Psoas muscle (tissue), 8 donors: ENCODE results near the gene NAT10. TPM values are rescaled to one million over a fixed set of nuclear protein-coding genes. Genes with fewer than 3 reads are reported as not detected.

Experiments
- ATAC-seq, 4 donors: fragments of 200-7000 bp; cut with Tn5 transposase; one replicate each; pipeline ENCODE4 v1.9.1; 2020; ENCODE audit warnings: moderate library complexity in 3 of 4, mild to moderate bottlenecking in 2 of 4
- DNase-seq, 2 donors: peaks; one replicate each; pipeline ENCODE4 v3.0.0-alpha.2; 2020
- H3K27ac ChIP-seq: fragments of 200-600 bp; one replicate; pipeline ENCODE4 v1.8.0; 2022
- H3K27me3 ChIP-seq, 3 donors: fragments of 200-600 bp in 1 of 3; one replicate each; pipeline versions ENCODE4 v1.6.1 to v1.8.0; 2013 to 2022; ENCODE audit warnings: low read length in 2 of 3, mild to moderate bottlenecking in 2 of 3, moderate library complexity in 1 of 3; ENCODE audit not compliant: insufficient read depth in 3 of 3
- H3K36me3 ChIP-seq, 2 donors: fragments of 200-600 bp in 1 of 2; one replicate each; pipeline versions ENCODE4 v1.6.1 to v1.8.0; 2013 to 2022; ENCODE audit warnings: low read depth in 1 of 2, mild to moderate bottlenecking in 1 of 2, moderate library complexity in 1 of 2; ENCODE audit not compliant: insufficient read depth in 1 of 2
- H3K4me1 ChIP-seq: fragments of 200-600 bp; one replicate; pipeline ENCODE4 v1.8.0; 2022
- H3K4me3 ChIP-seq: fragments of 200-600 bp; one replicate; pipeline ENCODE4 v1.8.0; 2022; ENCODE audit warnings: mild to moderate bottlenecking
- H3K9me3 ChIP-seq: fragments of 200-600 bp; one replicate; pipeline ENCODE4 v1.8.0; 2022
- CTCF ChIP-seq: fragments of 200-600 bp; IDR thresholded peaks from one replicate; pipeline ENCODE4 v1.8.0; 2022; ENCODE audit warnings: antibody characterized with exemption
- WGBS, 3 donors: extraction: QIAGEN DNeasy Blood & Tissue Kit; methylation state at CpG; one replicate each; pipeline versions ENCODE4 v1.1.6 to v1.1.7; 2013; 5-methylcytosine and 5-hydroxymethylcytosine counted together
- intact Hi-C, 2 donors: fragments of 100-400 bp; cut with DNase I; formaldehyde crosslinking; loops; one replicate each; pipeline versions ENCODE4 v1.11.0 to v1.14.2; 2022
- polyA plus RNA-seq, 3 donors: library from polyadenylated mRNA; stranded (reverse); fragments of 200-250 nt; gene quantifications; one replicate each; pipeline ENCODE4 v1.2.3, GENCODE V29; 2013
- total RNA-seq, 4 donors: library from RNA; stranded (reverse); fragmentation: NEBNext Ultra II Directional in 2 of 4; extraction: Animal tissue kit (Norgen Biotek cat#: 25700) in 2 of 4; gene quantifications; one replicate each; pipeline versions ENCODE4 v1.2.1 to v1.2.4, GENCODE V29; 2021 to 2023
- donor health status: healthy with polysubstance abuse.
- donor health status: DM: no; HTN: no; CAD: no; lungs with moderate emphysema.
- donor health status: Bipolar disorder and iron deficiency.
- donor health status: healthy.
- donor health status: DM: yes; HTN: yes; CAD: no.
- donor health status: DM: no; HTN: no; CAD: no.
- donor health status: DM: no; HTN: no; CAD: no.
- donor health status: DM: yes; HTN: yes; CAD: no.

The NAT10 gene
- total and polyA plus RNA-seq, 7 donors, result 21.0 to 51.5 (median 29.1) TPM

- no peaks in the 10 kb centered on the region for H3K27me3 ChIP-seq
- H3K9me3 ChIP-seq, result no peaks in the 10 kb centered on the region
- peak overlapping the region; percentile 91 for H3K4me3 ChIP-seq
- TF ChIP-seq CTCF, result no peak
- 11 to 15% (median 13%) methylated on average over 6 of the region's 6 CpGs for WGBS, 3 donors
- peaks cover 26% of the 10 kb centered on the region for H3K4me1 ChIP-seq
- peak overlapping the region; percentile 96 for H3K27ac ChIP-seq
- no peak for DNase-seq
- intact Hi-C loops, result loop anchor here (2.0 to 10.0 kb wide), 4 partner anchors 50 to 254 kb away; partner anchors contain the start of genes CAPRIN1 (in 2 of the 2) and ABTB2 (in 1 of the 2)
- peaks cover 11 to 55% of the 10 kb centered on the region in 2 donors for H3K36me3 ChIP-seq
- peak in 3 of 4 donors; percentile 16 to 52 (median 21) for ATAC-seq
These were observed 750 bp upstream of the NAT10 start for GRCh38 chr11:34104680-34105078.

GRCh38 chr11:34105957-34106504, 602 bp downstream of the NAT10 start:
- no peaks in the 10 kb centered on the region for H3K9me3 ChIP-seq
- peak overlapping the region; percentile 91 for H3K4me3 ChIP-seq
- H3K36me3 ChIP-seq, result peaks cover 11 to 55% of the 10 kb centered on the region in 2 donors
- 1 to 2% (median 1%) methylated on average over 17 of the region's 17 CpGs for WGBS, 3 donors
- DNase-seq (no peak), ATAC-seq (peak in 2 of 4 donors; percentile 24 to 32)
- no peaks in the 10 kb centered on the region for H3K27me3 ChIP-seq
- no peak for TF ChIP-seq CTCF
- H3K4me1 ChIP-seq, result peaks cover 26% of the 10 kb centered on the region
- intact Hi-C loops, result loop anchor here (2.0 to 10.0 kb wide), 4 partner anchors 51 to 253 kb away; partner anchors contain the start of genes CAPRIN1 (in 2 of the 2) and ABTB2 (in 1 of the 2)
- peak overlapping the region; percentile 96 for H3K27ac ChIP-seq

DNA sequence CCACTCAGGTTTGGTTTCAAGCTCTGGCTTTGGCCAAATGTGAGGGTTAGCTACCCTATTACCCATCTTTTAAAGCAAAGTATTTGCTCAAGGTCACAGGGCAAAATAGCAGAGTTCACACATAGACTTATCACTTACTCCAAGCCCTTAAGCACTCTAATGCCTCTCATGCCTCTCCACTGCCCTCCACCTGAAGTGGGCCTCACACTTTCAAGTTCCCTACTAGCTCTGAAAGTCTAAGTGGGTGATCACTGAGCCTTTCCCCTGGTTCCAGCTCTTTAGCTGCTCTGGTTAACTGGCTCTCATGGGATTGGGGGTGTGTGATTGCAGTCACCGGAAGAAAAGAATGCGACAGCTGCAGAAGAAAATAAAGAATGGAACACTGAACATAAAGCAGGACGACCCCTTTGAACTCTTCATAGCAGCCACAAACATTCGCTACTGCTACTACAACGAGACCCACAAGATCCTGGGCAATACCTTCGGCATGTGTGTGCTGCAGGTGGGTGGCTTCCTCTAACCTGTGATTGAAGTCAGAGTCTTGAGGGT, 6.4 kb downstream of the NAT10 start:
- DNase-seq (no peak), ATAC-seq (no peak)
- Histone ChIP-seq H3K36me3 (peaks cover 33 to 94% of the 10 kb centered on the region in 2 donors), H3K9me3 (no peaks in the 10 kb centered on the region), H3K4me1 (peaks cover 12% of the 10 kb centered on the region), H3K27me3 (no peaks in the 10 kb centered on the region), H3K27ac (no peak overlapping the region), H3K4me3 (no peak overlapping the region)
- intact Hi-C loops, result loop anchor here in 1 of 2 donors (10.0 kb wide), 1 partner anchor 117 kb away; no protein-coding TSS in a partner anchor
- WGBS, 3 donors, result 83 to 86% (median 84%) methylated on average over 6 of the region's 6 CpGs
- TF ChIP-seq CTCF, result no peak

DNA sequence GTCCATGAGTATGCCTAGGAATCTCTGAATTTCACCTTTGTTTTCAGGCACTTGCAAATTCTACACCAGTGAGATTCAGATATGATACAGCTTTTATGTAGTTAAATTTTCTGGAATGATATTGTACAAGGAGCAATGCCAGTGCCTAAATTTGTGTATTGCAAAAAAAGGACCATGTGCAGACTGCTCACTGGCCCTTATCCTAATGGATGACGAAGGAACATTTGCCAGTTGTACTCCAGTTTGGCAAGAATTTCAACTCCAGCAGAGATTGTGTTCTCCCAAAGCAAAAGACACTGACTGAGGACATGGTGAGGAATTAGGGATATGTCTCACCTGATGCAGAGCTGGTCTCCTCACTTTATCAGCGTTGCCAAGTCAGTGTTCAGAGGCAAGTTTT, 8.6 kb downstream of the NAT10 start:
- 60 to 92% (median 78%) methylated on average over 2 of the region's 2 CpGs for WGBS, 3 donors
- no peaks in the 10 kb centered on the region for H3K27me3 ChIP-seq
- peaks cover 34 to 100% of the 10 kb centered on the region in 2 donors for H3K36me3 ChIP-seq
- H3K27ac ChIP-seq, result no peak overlapping the region
- no peak for TF ChIP-seq CTCF
- ATAC-seq (no peak), DNase-seq (no peak)
- H3K4me3 ChIP-seq, result no peak overlapping the region
- no peaks in the 10 kb centered on the region for H3K9me3 ChIP-seq
- no peaks in the 10 kb centered on the region for H3K4me1 ChIP-seq
- intact Hi-C loops, result loop anchor here in 1 of 2 donors (10.0 kb wide), 1 partner anchor 119 kb away; no protein-coding TSS in a partner anchor
